NCI-H128 (cell line): ENCODE results near the gene FAF2.
"Not testable (repeated sequence)": the region's sequence is repeated elsewhere in the genome, so short reads cannot be mapped to it uniquely, and the experiment has no call there.

Experiments
- DNase-seq: peaks from one replicate; lab custom pipeline; 2025; ENCODE audit not compliant: unreplicated experiment; lab: John Stamatoyannopoulos, UW

The FAF2 gene

DNA sequence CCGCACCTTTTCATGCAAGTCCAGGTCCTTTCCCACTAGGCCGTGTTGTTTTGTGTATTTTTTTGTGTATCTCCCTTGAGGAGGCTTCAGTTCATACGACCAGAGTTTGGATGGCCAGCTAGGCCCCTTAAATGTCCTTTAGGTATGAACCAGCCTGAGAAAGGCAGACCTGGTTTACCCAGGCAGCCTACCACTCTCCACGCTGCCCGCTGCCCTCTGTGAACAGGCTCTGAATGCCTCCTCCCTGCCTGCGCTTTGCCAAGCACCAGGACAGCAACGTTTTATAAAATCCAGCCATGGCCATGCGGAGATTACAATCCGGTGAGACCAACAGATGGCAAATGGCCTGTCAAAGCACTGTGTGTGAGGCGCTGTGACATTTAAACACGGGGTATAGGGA lies 31.2 kb upstream of the FAF2 start:
- no peak for DNase-seq

DNA sequence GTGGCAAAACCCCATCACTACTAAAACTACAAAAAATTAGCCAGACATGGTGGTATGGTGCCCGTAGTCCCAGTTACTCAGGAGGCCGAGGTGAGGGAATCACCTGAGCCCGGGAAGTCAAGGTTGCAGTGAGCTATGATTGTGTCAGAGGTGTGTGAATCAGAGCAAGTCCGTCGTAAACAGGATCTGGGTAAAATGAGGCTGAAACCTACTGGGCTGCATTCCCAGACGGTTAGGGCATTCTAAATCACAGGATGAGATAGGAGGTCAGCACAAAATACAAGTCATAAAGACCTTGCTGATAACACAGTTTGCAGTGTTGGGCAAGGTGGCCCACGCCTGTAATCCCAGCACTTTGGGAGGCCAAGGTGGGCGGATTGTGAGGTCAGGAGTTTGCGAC lies 29.9 kb upstream of the FAF2 start:
- DNase-seq = no peak

DNA sequence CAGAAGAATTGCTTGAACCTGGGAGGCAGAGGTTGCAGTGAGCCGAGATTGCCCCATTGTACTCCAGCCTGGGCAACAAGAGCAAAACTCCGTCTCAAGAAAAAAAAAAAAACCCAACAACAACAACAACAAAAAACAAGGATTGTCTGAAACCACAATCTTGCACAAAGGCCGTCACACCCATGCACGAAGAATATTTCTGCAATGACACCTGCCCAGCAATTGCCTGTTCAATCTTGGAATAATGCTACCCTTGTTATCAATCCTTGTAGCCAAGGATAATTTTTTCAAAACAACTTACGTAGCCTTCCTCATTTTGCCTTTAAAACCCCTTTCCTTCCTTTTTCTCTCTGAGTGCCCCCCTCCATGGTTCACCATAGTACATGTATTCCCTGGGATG lies 28.1 kb upstream of the FAF2 start:
- DNase-seq = no peak

DNA sequence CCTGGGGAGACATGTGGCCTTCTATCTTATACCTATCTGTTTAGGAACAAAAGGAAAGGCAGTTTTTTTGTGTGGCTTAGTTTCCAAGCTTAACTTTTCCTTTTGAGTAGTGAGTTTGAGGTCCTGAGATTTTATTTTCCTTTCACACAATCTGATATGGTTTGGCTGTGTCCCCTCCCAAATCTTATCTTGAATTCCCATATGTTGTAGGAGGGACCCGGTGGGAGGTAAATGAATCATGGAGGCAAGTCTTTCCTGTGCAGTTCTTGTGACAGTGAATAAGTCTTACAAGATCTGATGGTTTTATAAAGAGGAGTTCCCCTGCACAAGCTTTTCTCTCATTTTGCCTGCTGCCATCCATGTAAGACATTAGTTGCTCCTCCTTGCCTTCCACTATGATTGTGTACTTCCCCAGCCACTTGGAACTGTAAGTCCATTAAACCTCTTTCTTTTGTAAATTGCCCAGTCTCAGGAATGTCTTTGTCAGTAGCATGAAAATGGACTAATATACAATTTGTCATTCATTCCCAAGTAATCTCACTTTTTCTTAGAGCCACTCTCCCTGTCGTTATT lies 27.1 kb upstream of the FAF2 start:
- DNase-seq = no peak

DNA sequence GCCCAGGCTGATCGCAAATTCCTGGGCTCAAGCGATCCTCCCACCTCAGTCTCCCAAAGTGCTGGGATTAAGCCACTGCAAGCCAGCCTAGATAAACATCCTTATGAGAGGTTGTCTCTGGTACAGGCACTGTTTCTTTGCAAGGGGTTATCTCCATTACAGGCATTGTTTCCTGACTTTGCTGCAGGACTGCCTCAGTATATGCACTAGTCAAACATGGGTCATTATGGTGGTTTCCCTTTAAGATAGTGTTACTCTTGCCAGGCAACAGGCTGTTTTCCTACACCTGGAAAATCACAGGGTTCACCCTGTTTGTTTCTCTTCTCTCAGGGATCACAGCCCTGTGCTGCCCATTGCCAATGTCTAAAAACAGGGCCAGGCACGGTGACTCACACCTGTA lies 24.0 kb upstream of the FAF2 start:
- no peak for DNase-seq

DNA sequence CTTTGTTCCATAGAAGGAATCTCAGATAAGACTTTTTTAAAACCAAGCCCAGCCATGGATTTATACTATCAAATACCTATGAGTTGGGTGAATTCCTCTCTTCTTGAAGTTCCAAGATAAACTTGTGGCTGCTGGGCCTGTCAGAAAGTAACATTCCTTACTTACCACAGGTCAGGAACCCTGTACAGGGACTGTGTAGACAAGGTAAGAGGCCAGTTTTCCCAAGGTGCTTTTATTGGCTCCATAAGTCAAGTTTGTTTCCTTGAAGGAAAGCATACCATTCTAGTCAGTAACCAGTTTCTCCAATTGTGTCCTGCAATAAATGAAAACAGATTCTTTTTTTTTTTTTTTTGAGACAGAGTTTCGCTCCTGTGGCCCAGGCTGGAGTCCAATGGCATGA lies 23.0 kb upstream of the FAF2 start:
- DNase-seq = no peak

DNA sequence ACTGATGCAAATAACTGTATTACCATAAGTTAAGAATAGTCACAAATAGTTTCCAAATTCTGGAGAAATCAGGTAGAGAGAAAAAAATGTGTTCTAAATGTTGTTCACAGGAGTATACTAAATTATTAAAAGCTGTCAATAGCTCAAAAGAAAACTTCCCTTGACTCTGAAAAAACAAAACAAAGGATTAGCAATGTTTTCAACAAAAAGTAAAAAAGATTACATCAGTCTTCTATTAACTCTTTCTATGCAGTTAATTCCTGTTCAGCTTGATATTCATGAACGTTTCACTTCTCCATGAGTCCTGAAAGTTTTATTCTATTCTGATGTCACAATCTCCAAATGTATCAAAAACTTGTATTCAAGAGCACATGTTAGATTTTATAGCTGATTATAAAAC lies 22.4 kb upstream of the FAF2 start:
- DNase-seq = no peak

DNA sequence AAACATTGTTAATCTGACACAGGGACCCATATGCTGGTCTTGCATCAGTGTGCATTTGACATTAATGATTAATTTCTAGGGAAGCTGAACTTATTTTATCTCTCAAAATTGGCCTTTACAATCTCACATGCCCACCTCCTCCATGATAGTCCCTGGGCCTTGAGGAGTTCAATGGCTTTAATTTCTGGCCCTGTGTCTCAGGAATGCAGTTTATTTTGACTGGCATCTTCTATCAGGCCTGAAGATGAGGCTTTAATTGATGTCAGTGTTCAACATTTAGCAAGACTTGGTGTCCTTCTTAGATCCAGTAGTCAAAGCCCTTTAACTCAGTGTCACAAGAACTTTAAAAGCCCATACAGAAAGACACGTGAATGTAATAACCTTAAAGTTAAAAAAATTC lies 21.3 kb upstream of the FAF2 start:
- DNase-seq = no peak

DNA sequence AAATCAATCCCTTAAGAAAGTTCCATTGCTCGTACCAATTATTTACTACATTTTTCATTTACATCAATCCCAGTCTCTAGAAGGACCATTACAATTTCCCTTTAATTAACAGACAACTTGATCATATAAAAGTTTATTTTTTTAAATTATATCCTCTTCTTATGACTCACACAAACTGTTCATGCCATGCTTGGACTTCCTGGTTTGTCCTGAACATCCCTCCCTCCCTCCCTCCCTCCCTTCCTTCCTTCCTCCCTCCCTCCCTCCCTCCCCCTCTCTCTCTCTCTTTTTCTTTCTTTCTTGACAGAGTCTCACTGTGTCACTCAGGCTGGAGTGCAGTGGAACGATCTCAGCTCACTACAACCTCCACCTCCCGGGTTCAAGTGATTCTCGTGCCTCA lies 20.2 kb upstream of the FAF2 start:
- DNase-seq = no peak

DNA sequence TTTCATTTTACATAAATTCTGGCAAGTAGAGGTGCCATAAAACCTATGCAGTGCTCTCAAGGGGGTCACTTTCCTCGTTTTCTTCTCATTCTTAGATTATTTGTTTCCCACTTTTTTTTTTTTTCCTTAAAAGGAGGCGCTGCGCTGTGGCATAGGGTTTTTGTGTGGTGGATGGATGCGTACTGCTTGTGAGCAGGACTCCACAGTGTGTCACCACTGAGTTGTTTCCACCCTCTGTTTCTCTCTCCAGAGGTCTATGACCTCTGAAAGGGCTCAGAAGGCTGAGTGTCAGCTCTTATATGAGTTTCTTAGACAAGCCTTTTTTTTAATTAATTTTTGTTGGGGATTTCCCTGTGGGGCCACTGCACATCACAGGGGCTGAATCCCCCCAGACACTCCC lies 18.2 kb upstream of the FAF2 start:
- DNase-seq = no peak

DNA sequence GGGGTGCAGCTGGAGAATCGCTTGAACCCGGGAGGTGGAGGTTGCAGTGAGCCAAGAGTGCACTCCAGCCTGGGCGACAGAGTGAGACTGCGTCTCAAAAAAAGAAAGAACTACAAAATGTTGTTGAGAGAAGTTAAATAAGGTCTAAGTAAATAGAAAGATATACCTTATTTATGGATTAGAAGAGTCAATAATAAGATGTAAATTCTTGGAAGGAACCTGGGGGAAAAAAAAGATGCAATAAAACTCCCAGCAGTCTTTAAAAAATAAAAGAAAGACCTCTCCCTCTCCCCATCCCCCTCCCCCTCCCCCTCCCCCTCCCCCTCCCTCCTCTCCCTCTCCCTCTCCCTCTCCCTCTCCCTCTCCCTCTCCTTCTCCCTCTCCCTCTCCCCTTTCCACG lies 15.5 kb upstream of the FAF2 start:
- no peak for DNase-seq

DNA sequence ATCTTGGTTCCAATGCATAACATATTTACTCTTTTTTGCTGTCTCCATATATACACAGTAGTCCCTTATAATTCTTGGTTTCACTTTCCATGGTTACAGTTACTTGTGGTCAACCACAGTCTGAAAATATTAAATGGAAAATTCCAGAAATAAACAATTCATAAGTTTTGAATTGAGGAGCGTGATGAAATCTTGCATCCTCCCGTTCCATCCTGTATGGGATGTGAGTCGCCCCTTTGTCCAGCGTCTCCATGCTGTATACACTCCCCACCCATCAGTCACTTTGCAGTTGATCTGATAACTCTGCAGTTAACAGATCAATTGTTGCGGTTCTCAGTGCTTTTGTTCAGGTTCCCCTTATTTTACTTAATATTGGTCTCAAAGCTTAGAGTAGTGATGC lies 11.5 kb upstream of the FAF2 start:
- DNase-seq = no peak

DNA sequence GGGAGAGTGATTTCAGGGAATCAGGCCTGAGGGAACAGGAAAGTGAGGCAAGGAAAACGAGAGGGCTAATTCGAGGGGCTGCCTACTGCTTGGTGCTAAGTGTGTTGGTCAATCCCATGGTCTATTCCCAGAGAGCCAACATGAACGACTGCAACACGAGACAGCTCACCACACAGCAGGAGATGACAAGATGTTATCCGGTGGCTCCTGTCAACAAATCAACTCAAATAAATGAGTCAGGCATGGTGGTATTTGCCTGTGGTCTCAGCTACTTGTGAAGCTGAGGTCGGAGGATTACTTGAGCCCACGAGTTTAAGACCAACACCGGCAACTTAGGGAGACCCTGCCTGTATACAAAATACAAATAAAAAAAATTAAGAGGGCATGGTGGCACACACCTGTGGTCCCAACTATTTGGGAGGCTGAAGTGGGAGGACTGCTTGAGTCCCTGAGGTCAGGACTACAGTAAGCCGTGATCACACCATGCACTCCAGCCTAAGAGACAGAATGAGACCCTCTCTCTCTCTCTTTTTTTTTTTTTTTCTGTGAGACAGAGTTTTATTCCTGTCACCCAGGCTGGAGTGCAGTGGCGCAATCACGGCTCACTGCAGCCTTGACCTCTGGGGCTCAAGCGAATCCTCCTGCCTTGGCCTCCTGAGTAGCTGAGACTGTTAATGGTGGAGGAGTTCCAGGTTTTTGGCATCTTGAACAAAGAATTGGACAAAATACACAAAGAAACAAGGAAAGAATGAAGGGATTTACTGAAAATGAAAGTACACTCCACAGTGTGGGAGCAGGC lies 9.0 kb upstream of the FAF2 start:
- DNase-seq = no peak

DNA sequence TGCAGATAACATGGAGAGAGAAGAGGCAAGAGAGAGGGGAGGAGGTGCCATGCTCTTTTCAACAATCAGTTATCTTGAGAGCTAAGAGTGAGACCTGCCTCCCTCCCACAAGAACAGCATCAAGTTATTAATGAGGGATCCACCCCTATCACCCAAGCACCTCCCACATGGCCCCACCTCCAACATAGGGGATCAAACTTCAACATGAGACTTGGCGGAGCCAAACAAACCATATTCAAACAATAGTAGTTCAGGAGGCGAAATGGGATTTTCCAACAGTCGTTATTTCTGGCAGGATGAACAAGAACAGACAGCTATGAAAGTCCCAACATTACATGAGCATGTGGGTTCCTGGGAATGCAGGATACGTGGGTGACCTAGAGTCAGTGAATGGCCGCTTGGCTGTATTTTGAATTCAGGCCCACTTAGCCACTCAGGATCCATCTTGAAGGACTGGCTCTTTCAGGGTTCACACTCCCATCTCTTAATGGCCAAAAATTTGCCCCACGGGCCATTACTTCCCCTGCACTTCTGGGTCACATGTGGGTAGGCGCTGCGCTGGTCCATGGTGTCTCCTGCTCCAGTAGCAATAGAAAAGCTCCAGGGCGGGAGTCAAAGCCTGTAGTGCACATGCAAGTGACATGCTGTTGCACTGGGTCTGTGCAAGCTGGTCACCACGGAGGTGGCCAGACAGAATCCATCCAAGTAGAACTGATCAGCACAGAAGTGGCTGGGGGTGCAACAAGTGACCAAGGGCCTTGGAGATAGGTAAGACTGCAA lies 7.1 kb upstream of the FAF2 start:
- no peak for DNase-seq

DNA sequence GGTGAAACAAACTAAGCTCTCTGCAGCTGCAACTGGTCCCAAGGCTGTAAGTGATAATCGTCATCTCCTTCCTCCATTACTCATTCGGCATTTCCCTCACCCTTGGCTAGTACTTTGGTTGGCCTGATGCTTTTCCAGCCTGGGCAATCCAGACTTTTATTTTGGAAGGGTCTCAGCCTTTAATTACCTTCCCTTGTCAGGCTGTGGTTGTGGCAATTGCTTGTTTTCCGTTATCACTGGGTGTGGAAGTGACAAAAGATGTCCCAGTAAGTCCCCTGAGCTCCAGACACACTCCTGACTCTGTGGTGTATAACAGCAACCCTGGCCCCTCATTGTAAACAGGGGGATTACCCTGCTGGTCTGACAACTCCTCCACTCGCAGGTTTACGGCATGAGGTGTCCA lies 6.3 kb upstream of the FAF2 start:
- DNase-seq = no peak

DNA sequence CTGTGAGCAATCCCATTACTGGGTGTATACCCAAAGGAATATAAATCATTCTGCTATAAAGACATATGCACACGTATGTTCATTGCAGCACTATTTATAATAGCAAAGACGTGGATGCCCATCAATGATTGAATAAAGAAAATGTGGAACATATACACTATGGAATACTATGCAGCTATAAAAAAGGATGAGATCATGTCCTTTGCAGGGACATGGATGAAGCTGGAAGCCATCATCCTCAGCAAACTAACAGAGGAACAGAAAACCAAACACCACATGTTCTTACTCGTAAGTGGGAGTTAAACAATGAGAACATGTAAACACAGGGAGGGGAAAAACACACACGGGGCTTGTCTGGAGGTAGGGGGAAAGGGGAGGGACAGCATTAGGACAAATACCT lies 5.3 kb upstream of the FAF2 start:
- not testable (repeated sequence) for DNase-seq

DNA sequence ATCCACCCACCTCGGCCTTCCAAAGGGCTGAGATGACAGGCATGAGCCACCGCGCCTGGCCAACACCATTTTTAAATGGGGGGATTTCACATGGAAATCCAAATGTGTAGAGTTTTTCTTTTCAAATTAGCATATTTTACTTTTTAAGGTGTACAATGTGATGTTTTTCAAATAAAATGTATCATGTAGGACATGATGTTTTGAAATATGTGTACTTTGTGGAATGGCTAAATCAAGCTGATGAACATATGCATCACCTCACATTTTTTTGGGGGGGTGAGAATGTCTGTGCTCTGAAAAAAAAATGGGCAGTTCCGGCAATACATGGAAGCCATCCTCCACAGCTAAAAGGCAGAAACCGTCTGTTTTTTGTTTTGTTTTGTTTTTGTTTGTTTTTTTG lies 3.4 kb upstream of the FAF2 start:
- DNase-seq = no peak

DNA sequence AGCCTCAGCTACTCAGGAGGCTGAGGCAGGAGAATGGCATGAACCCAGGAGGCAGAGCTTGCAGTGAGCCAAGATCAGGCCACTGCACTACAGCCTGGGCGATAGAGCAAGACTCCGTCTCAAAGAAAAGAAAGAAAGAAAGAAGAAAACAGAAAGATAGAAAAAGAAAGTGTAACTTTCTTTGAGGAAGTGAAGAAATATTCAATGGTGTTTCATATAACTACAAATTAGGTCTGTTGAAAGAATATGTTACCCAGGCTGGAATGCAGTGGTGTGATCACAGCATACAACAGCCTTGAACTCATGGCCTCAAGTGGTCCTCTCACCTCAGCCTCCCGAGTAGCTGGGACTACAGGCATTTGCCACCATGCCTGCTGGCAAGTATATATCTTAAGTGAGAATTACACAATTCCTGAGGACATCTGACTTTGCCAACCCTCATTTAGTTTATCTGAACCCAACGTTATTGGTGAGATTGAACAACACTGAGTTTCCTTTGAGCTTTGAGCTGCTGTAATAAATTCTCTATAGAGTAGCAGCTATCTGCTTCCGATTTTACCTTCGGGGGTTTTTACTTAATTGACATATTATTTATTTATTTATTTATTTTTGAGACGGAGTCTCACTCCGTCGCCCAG lies 2.0 kb upstream of the FAF2 start:
- no peak for DNase-seq

DNA sequence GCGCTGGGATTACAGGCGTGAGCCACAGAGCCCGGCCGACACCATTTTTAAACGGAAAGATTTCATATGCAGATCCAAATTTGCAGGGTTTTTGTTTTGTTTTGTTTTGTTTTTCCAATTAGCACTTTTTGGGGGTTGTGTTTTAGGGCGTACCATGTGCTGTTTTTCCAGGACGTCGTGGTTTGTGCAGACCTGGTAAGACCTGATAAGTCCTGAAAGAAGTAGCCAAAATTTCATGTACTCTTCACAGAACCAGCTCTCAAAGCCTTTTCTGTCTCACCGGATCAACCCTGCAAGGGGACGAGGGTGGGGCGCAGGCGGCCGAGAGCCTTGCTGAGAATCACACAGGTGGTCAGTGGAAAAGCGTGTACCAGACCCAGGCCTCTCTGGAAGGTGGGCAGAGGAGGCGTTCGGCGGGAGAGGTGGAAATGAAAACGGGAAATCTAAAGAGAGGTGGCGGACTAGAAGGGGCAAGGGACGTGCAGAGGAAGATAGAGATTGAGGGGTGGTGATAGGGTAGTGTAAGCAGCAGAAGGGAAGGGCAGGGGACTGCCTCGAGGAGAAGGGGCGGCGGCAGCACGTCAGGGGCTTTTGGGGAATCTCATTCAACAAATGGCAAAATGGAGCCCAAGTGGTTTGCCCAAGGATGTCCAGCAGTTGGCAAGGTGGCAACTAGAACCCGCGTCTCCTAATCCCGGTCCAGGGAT lies 1.1 kb upstream of the FAF2 start:
- no peak for DNase-seq

DNA sequence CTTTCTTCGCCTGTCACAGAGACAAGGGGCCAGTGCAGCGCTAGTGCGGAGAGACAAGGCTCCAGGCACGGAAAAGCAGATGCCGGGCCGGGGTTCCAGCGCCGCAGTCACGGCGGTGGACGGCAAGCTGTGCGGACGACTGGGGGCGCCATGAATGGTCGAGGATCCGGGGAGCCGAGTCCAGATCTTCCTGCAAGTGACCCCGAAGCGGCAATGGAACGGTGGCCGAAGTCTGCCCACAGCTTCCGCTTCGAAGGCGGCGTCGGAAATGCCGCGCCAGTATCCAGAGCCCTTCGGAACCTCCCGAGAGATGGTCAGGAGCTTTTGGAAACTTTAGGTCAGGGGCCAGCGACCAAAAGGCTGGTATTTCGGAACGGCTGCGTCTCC lies 601 bp upstream of the FAF2 start:
- no peak for DNase-seq

DNA sequence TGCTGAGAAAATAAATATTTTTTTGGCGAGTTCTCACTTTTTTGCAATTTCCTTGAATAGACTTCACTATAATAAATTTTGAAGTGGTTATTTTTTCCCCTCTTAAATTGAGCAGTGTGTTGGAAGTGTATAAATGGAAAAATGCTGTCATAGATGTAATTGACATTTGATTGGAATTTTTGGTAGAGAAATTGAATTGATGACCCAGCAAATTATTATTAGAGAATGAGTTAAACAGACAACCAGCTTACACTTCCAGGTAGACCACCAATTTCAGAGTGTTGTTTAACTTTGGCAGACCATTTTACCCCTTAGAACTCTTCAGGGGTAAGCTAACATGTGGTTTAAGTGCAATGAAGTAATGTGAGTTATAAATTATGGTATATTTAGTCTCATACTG lies 1.9 kb downstream of the FAF2 start:
- DNase-seq = no peak
